Glutamatergic neuron (in vitro differentiated cells): ENCODE measurements around the gene PCSK9. TPM values are rescaled to one million over a fixed set of nuclear protein-coding genes. Genes with fewer than 3 reads are reported as not detected.

Source experiments
- DNase-seq: peaks from one replicate; pipeline ENCODE4 v3.0.0; 2022
- H3K27ac Mint-ChIP-seq: one replicate; pipeline ENCODE4 v1.8.0; 2020; ENCODE audit warnings: mild to moderate bottlenecking, mixed read lengths, inconsistent platforms; ENCODE audit not compliant: unreplicated experiment
- H3K27me3 Mint-ChIP-seq: one replicate; pipeline ENCODE4 v1.8.0; 2020; ENCODE audit warnings: mild to moderate bottlenecking, moderate library complexity, mixed read lengths, inconsistent platforms; ENCODE audit not compliant: unreplicated experiment
- H3K36me3 Mint-ChIP-seq: one replicate; pipeline ENCODE4 v1.8.0; 2020; ENCODE audit warnings: mild to moderate bottlenecking, mixed read lengths, inconsistent platforms; ENCODE audit not compliant: unreplicated experiment
- H3K4me1 Mint-ChIP-seq: one replicate; pipeline ENCODE4 v1.8.0; 2020; ENCODE audit warnings: mild to moderate bottlenecking, low read depth, mixed read lengths, inconsistent platforms; ENCODE audit not compliant: unreplicated experiment
- H3K4me3 Mint-ChIP-seq: one replicate; pipeline ENCODE4 v1.8.0; 2020; ENCODE audit warnings: mild to moderate bottlenecking, mixed read lengths, inconsistent platforms; ENCODE audit not compliant: unreplicated experiment
- H3K9me3 Mint-ChIP-seq: one replicate; pipeline ENCODE4 v1.8.0; 2020; ENCODE audit warnings: mild to moderate bottlenecking, moderate library complexity, mixed read lengths, inconsistent platforms; ENCODE audit not compliant: unreplicated experiment
- long read RNA-seq: library from polyadenylated mRNA; unstranded; transcript quantifications from one replicate; pipeline ENCODE4 v2.0.0, GENCODE V29; 2020; ENCODE audit not compliant: unreplicated experiment
- total RNA-seq: library from RNA; stranded (reverse); fragmentation: NEBNext Ultra II Directional; extraction: Animal tissue kit (Norgen Biotek cat#: 25700); gene quantifications from one replicate; pipeline ENCODE4 v1.2.1, GENCODE V29; 2021; ENCODE audit not compliant: unreplicated experiment
- TF ChIP-seq, protein P1 (sequence below): fragments of 200-600 bp; sonication (generic); IDR thresholded peaks from one replicate; pipeline ENCODE4 v1.5.0; 2021; ENCODE audit not compliant: partially characterized antibody, unreplicated experiment

The PCSK9 gene
- total RNA-seq, result 2.1 TPM
- long read RNA-seq, partial matches to known transcripts, result 0 of 2 reads
- long read RNA-seq, other reads (novel, unspliced or antisense), result 1 of 2 reads

DNA sequence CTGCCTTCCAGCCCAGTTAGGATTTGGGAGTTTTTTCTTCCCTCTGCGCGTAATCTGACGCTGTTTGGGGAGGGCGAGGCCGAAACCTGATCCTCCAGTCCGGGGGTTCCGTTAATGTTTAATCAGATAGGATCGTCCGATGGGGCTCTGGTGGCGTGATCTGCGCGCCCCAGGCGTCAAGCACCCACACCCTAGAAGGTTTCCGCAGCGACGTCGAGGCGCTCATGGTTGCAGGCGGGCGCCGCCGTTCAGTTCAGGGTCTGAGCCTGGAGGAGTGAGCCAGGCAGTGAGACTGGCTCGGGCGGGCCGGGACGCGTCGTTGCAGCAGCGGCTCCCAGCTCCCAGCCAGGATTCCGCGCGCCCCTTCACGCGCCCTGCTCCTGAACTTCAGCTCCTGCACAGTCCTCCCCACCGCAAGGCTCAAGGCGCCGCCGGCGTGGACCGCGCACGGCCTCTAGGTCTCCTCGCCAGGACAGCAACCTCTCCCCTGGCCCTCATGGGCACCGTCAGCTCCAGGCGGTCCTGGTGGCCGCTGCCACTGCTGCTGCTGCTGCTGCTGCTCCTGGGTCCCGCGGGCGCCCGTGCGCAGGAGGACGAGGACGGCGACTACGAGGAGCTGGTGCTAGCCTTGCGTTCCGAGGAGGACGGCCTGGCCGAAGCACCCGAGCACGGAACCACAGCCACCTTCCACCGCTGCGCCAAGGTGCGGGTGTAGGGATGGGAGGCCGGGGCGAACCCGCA lies at the start of gene PCSK9:
PCSK9 (plus strand) TSS at position 207 of the 741 bp plus-strand sequence; CDS start at position 497, 290 bp downstream.
- Mint-ChIP-seq H3K9me3 (no peaks in the 10 kb centered on the region), H3K4me3 (peak within 1 kb of the TSS; percentile 82), H3K4me1 (peaks cover 20% of the 10 kb centered on the region), H3K27ac (no peak within 1 kb of the TSS), H3K36me3 (no peaks in the 10 kb centered on the region), H3K27me3 (peaks cover 8% of the 10 kb centered on the region)
- TF ChIP-seq, protein P1, sequence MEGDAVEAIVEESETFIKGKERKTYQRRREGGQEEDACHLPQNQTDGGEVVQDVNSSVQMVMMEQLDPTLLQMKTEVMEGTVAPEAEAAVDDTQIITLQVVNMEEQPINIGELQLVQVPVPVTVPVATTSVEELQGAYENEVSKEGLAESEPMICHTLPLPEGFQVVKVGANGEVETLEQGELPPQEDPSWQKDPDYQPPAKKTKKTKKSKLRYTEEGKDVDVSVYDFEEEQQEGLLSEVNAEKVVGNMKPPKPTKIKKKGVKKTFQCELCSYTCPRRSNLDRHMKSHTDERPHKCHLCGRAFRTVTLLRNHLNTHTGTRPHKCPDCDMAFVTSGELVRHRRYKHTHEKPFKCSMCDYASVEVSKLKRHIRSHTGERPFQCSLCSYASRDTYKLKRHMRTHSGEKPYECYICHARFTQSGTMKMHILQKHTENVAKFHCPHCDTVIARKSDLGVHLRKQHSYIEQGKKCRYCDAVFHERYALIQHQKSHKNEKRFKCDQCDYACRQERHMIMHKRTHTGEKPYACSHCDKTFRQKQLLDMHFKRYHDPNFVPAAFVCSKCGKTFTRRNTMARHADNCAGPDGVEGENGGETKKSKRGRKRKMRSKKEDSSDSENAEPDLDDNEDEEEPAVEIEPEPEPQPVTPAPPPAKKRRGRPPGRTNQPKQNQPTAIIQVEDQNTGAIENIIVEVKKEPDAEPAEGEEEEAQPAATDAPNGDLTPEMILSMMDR, result no peak
- peak; percentile 77 for DNase-seq

DNA sequence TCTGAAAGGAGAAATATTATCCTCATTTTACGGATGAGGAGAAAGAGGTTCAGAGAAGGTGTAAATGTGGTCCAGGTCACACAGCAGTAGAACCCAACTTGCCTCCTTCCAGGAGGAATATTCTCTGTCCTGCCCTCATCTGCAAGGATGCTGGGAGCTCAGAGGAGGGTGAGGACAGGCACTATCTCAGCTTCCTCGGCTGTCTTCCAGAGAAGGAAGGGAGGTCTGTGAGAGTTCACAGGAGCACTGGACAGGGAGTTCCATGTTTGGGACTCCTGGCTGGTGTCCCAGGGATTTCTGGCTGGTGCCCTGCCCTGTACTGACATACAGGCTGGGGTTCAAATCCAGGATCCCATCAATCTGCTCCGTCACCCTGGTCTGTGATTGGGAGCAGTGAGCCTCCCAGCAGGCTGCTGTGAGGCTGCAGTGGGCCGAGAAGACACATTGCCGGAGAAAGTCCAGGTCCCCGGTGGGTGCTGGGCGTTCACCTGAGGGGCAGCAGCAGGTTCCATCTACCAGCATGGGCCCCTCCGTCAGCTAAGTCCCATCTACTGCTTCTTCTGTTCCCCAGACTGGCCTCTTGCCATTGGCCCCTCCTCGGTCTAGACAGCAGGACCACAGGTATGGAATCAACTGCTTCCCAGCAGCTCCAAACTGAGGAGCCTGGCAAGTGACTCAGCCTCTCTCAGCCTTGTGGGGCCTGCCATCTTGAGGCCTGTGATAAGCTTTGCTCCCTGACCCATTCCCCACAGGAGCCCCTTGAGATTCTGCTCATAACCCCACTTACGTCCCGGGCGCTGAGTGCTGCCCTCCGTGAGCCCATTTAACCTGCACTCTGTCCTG lies 49.2 kb upstream of the PCSK9 start:
- Mint-ChIP-seq H3K27ac (no peak overlapping the region), H3K9me3 (peaks cover 6% of the 10 kb centered on the region), H3K4me3 (no peak overlapping the region), H3K4me1 (no peaks in the 10 kb centered on the region), H3K36me3 (no peaks in the 10 kb centered on the region), H3K27me3 (peaks cover 4% of the 10 kb centered on the region)
- DNase-seq, result no peak
- TF ChIP-seq, protein P1, result no peak

DNA sequence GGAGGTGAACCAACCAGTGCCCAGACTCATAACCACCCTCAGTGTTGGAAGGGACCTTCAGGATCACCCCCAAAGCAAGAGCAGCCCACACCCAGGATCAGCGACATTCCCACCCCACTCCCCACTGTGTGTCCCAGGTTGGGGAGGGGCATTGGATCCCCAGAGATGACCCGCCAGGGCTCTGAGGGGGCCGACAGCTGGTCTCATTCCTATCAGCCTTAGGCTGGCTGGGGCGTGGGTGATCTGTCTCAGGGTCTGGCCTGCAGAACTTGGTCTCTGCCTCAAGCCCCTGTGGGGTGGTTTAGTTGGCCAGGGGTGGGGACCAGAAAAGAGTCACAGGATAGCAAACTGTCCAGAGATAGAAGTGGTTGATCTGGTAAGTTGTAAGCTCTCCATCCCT lies 48.4 kb upstream of the PCSK9 start:
- DNase-seq, result no peak
- H3K4me3 Mint-ChIP-seq, result no peak overlapping the region
- TF ChIP-seq, protein P1, result no peak
- no peaks in the 10 kb centered on the region for H3K4me1 Mint-ChIP-seq
- peaks cover 6% of the 10 kb centered on the region for H3K9me3 Mint-ChIP-seq
- H3K27ac Mint-ChIP-seq, result no peak overlapping the region
- peaks cover 6% of the 10 kb centered on the region for H3K27me3 Mint-ChIP-seq
- H3K36me3 Mint-ChIP-seq, result no peaks in the 10 kb centered on the region

DNA sequence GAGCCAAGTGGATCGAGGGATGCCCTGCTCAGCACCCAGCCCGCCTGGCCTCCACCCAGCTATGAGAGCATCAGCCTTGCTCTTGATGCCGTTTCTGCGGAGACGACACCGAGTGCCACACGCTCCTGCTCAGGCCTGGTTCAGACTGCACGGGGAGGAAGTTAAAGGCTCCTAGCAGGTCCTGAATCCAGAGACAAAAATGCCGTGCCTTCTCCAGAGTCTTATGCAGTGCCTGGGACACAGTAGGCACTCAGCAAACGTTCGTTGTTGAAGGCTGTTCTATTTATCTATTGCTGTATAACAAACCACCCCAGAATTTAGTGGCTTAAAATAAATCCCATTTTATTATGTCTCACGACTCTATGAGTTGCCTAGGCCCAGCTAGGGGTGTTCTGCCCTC lies 47.4 kb upstream of the PCSK9 start:
- Mint-ChIP-seq H3K9me3 (peaks cover 9% of the 10 kb centered on the region), H3K36me3 (no peaks in the 10 kb centered on the region), H3K27ac (no peak overlapping the region), H3K27me3 (peaks cover 13% of the 10 kb centered on the region), H3K4me1 (no peaks in the 10 kb centered on the region), H3K4me3 (no peak overlapping the region)
- DNase-seq, result no peak
- TF ChIP-seq, protein P1, result no peak
